ENCODE results near the gene NDUFC2.

NDUFC2 gene

GRCh38 chr11:78079232-78080083 is at the start of gene NDUFC2:
Gene NDUFC2 (minus strand): TSS chr11:78079862. CDS start chr11:78079744, 118 bp downstream.
- H3K27ac ChIP-seq: peak within 1 kb of the TSS; percentile 66
- TF ChIP-seq ZFX (IDR thresholded peaks at IDR 0.05; ENCODE audit: borderline replicate concordance): no peak

- H3K27ac ChIP-seq: no peak overlapping the region
- TF ChIP-seq ZFX (IDR thresholded peaks at IDR 0.05; ENCODE audit: borderline replicate concordance): no peak
- TF ChIP-seq, protein P1, sequence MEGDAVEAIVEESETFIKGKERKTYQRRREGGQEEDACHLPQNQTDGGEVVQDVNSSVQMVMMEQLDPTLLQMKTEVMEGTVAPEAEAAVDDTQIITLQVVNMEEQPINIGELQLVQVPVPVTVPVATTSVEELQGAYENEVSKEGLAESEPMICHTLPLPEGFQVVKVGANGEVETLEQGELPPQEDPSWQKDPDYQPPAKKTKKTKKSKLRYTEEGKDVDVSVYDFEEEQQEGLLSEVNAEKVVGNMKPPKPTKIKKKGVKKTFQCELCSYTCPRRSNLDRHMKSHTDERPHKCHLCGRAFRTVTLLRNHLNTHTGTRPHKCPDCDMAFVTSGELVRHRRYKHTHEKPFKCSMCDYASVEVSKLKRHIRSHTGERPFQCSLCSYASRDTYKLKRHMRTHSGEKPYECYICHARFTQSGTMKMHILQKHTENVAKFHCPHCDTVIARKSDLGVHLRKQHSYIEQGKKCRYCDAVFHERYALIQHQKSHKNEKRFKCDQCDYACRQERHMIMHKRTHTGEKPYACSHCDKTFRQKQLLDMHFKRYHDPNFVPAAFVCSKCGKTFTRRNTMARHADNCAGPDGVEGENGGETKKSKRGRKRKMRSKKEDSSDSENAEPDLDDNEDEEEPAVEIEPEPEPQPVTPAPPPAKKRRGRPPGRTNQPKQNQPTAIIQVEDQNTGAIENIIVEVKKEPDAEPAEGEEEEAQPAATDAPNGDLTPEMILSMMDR (IDR thresholded peaks at IDR 0.05): no peak
Observed at GRCh38 chr11:78127403-78127802, 47.7 kb upstream of the NDUFC2 start.

DNA sequence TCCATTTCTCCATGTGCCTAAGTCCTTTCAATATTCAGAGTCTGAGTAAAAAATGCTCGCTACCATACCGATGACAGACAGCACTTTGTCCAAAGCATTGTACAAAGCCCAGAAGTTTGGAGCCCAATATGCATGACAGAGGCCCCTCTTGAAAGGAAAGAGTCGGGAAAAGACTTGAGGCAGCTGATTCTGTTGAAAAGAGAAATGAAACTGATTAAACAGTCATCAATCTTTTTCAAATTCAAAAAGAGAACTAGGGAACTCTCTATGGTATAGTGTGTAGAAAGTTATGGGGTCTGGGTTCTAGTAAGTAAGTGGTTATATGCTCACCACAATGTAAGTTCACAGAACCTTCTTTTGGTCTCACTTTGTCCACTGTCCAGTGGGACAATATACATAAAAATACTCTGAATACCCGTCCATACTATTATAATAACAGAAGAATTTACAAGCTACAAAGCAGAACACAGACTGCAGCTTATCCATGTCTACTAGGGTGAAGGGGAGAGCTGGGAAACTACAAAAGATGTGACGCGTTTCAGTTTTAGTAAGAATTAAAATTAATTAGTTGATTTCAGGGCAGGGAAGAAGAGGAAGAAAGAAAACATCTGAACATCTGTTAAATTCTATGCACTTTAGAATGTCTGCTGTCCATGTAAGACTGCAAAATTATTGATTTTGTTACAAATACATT is 33.1 kb upstream of the NDUFC2 start:
- no peak overlapping the region for H3K27ac ChIP-seq
- no peak for TF ChIP-seq ZFX (IDR thresholded peaks at IDR 0.05; ENCODE audit: borderline replicate concordance)
- TF ChIP-seq, protein P1 (IDR thresholded peaks at IDR 0.05): no peak

GRCh38 chr11:78111298-78111697 is 31.6 kb upstream of the NDUFC2 start:
- H3K27ac ChIP-seq: no peak overlapping the region
- no peak for TF ChIP-seq ZFX (IDR thresholded peaks at IDR 0.05; ENCODE audit: borderline replicate concordance)
- TF ChIP-seq, protein P1 (IDR thresholded peaks at IDR 0.05): no peak

- H3K27ac ChIP-seq: no peak overlapping the region
- TF ChIP-seq ZFX (IDR thresholded peaks at IDR 0.05; ENCODE audit: borderline replicate concordance): no peak
- TF ChIP-seq, protein P1 (IDR thresholded peaks at IDR 0.05): no peak
Observed at GRCh38 chr11:78110830-78111229, 31.2 kb upstream of the NDUFC2 start.

GRCh38 chr11:78110351-78110750 is 30.7 kb upstream of the NDUFC2 start:
- no peak overlapping the region for H3K27ac ChIP-seq
- TF ChIP-seq ZFX (IDR thresholded peaks at IDR 0.05; ENCODE audit: borderline replicate concordance): no peak
- TF ChIP-seq, protein P1 (IDR thresholded peaks at IDR 0.05): no peak

- TF ChIP-seq, protein P1 (IDR thresholded peaks at IDR 0.05): no peak
- TF ChIP-seq ZFX (IDR thresholded peaks at IDR 0.05; ENCODE audit: borderline replicate concordance): no peak
- no peak overlapping the region for H3K27ac ChIP-seq
Observed at GRCh38 chr11:78109081-78110015, 29.7 kb upstream of the NDUFC2 start.
